GM18858 (cell line): ENCODE data around the gene SYT1.
"Not testable (repeated sequence)": the region's sequence is repeated elsewhere in the genome, so short reads cannot be mapped to it uniquely, and the experiment has no call there.

Experiments
- ATAC-seq: cut with Tn5 transposase; IDR thresholded peaks from one replicate; pipeline ENCODE4 v1.9.1; 2021; ENCODE audit not compliant: unreplicated experiment

SYT1 gene

GRCh38 chr12:79199166-79199565, 334.6 kb downstream of the SYT1 start:
- ATAC-seq, result no peak

DNA sequence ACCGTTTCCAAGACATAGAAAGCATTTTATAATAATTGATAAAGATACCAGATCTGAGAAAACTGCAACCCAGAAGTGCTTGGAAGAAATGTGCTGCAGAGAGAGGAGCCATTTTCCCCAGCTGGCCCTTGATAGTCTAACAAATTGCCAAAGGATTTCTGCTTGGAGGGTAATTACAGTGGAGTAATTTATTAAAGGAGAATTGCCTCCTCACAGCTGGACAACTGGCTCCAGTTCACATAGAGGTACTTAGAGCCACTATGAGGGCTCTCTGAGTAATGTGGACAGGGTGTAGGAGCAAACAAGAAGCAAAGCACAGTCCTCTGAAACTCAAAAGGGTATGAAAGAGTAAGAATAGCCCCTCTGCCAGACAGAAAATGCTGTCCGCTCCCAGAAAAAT, 335.6 kb downstream of the SYT1 start:
- ATAC-seq, result no peak

GRCh38 chr12:79203058-79203647, 338.6 kb downstream of the SYT1 start:
- ATAC-seq, result no peak

GRCh38 chr12:79206871-79207270, 342.3 kb downstream of the SYT1 start:
- no peak for ATAC-seq

DNA sequence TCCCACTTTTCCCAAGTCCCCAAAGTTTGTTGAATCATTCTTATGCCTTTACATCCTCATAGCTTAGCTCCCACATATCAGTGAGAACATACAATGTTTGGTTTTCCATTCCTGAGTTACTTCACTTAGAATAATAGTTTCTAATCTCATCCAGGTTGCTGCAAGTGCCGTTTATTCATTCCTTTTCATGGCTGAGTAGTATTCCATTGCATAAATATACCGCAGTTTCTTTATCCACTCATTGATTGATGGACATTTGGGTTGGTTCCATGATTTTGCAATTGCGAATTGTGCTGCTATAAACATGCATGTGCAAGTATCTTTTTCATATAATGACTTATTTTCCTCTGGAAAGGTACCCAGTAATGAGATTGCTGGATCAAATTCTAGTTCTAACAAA, 345.8 kb downstream of the SYT1 start:
- ATAC-seq, result not testable (repeated sequence)

DNA sequence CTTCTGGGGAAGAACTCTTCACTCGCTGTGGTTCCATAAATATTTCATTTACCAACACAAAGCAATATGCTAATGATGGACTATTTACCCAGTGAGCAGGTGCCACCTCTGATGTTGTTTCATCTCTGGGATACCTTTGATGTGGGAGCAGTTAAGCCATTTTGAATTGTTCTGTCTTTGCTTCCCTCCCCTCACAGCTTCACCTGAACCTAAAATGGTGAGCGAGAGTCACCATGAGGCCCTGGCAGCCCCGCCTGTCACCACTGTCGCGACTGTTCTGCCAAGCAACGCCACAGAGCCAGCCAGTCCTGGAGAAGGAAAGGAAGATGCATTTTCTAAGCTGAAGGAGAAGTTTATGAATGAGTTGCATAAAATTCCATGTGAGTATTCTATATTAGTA, 352.7 kb downstream of the SYT1 start:
- no peak for ATAC-seq

DNA sequence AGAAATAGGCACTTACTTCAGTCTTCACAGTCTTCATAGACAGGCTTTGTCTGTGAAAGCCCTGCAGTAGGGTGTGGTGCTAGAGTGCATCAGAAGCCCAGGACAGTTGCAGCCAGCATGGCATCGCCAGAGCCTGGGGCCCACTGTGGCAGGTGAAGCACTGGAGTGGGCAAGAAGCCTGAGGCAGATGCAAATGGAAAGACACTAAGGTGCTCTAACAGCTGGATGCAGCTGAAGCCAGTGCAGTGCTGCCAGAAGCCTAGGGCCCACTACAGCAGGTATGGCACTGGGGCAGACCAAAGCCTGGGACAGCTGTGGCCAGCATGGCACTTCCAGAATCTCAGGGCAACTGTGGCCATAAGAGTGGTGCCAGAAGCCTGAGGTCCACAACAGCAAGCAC, 358.6 kb downstream of the SYT1 start:
- ATAC-seq, result no peak

- no peak for ATAC-seq
These were observed 359.2 kb downstream of the SYT1 start for GRCh38 chr12:79223761-79224160.

DNA sequence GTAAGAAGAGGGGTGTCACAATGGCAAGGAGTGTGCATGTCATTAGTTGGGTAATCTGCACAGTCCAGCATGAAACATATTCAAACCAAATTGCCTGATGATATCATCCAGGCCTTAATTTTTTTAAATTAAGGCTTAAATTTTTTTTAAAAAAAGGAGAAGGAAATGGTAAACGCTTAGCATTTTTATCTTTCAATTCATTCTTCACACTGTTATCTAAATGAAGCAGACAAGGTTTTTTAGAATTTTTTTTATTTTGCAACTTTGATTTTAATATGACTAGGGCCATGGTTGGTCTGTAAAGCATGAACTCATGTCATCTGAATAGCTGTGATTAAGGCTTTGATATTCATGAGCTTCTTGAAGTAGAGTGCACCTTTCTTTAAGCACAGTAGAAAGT, 362.5 kb downstream of the SYT1 start:
- ATAC-seq, result no peak

DNA sequence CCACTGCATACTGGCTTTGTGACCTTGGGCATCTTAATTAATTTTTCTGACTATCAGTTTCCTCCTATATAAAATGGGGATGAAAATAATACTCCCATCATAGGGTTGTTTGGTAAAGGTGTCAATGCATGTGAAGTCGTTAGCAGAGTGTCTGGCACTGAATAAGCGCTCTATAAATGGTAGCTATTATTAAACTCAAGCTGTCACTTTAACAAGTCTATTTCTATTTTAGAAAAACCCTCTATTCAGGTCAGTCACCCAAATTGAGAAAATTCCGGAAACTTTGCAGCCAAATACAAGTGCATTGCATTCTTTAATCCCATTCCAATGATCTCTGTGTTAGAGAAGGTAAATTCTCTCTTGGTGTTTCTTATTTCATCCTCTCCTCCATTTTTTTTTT, 363.1 kb downstream of the SYT1 start:
- ATAC-seq, result no peak

DNA sequence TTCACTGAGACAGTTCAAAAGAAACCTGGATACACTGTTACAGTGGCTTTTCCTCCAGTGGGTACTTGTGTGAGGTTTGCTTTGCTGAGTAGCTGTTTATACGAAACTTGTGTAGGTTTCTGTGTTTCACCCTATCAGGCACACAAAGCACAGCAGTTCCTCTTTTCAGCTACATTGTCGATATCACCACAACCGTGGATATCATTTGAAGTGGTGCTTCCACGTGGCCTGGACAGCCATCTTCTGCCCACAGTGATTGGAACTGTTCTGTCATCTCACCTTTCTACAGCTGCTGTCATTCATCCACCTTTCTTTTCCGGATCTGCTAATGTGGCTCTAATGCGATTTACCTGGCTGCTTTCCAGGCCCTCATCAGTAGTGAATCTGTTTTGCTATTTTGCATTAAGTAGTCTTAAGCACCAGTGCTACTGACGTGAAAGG, 368.8 kb downstream of the SYT1 start:
- peak; percentile 54 for ATAC-seq

DNA sequence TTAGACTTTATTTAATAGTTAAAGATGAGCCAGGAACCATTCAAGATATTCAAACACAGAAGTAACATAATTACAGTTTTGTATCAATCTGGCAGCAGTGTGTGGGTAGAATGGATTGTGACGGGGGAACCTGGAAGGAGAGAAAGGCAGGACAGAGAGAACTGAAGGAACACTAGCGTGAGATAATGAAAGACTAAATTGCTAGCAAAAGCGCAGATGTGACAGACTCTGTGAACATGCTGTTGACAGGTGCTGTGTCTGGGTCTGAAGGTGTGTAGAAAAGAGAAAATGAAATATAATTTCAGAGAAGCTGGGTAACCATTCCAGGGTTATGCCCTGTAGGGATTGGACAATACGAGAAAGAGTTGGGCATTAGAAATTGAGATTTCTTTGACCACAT, 372.3 kb downstream of the SYT1 start:
- no peak for ATAC-seq

DNA sequence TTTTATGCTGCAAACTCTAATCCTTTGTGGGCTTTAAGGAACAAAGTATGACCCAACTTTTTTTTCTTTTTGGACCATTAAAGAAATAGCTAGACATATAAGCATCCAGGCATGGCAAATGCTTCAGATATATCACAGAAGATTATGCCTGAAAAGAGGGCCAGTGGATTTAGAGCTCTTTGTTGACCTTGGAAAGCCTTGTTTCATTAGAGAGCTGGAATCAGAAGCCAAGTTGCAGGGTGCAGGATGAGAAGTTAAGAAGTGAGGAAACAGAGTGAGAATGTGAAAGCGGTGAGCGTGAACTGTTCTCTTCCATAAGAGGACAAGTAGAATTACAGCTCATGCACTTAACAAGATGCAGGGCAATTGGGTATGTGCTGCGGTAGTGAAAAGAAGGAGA, 373.7 kb downstream of the SYT1 start:
- ATAC-seq, result no peak

- no peak for ATAC-seq
These were observed 382.9 kb downstream of the SYT1 start for GRCh38 chr12:79247494-79247893.

GRCh38 chr12:79250186-79250585, 385.6 kb downstream of the SYT1 start:
- no peak for ATAC-seq

DNA sequence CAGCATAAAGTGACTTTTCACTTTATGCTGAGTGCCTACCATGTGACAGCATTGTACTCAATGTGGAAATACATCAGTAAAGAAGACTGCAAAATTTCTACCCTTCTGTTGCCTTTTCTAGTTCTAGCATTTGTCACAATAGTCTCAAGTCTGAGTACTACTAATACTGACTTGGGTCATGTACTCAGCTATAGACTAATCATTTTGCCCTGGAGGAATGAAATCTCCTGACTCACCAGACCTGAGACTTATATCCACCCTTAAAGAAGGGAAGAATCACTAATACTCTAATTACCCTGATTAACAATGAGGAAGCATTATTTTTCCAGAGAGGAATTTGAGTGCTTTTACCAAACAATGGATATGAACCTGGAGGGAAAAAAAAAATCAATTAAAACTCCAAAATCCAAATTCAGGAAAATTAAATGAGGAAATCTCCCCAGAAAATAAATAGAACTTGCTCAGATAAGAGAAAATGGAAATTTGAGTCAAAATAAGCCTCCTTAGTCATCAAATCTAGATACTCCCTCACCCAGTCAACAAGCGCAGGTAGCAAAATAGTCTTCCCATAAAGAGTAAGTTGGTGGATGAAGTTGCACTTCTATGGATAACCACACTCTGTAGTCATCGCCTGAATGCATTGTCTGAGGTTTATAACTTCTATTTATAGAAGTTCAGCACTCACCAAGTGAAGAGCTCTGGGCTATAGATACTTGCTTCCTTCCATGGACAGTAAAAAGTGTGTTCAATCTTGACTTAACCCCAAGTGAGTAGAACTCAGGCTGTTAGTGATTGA, 386.6 kb downstream of the SYT1 start:
- ATAC-seq, result no peak

DNA sequence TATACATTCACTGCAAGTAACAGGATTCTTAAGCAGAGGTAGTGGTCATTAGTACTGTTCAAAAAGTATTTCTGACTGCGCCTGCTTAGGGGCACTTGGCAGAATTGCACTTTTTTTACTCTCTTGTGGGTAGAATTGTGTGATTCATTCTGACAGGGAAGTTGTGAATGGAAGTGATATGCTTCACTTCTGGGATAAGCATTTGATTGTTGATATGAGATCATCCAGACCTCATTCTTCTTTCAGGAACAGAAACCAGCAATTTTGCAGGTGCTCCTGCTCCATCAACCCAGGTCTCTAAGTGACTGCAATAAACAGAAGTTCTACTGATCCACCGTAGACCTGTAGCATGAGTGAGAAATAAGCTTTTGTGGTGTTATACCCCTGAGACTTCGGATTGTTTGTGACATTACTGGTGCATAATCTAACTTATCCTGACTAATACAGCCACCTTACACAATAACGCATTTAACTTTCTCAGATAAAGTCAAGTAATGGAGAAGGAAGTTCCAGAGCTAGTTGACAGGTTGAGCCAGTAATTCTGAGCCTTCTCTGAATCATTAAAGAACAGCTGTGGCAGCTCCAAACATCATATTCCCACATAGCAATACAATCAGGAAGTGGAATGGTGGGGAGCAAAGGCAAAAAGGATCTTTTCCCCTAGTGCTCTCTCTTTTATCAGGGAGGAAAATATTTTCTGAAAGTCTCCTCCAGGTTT, 387.9 kb downstream of the SYT1 start:
- no peak for ATAC-seq

DNA sequence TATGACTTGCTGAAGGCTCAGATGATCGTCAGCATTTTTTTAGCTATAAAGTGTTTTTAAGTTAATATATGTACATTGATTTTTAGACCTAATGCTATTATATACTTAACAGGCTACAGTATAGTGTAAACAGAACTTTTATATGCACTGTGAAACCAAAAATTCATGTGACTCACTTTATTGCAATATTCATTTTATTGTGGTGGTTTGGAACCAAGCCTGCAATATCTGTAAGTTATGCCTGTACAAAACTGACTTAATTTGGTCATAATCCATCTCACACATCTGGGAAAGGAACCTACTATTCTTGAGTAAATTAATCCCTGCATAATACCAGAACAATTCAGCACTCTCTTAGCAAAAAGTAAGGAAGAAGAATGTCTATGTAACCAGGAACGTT, 390.7 kb downstream of the SYT1 start:
- ATAC-seq, result no peak

- ATAC-seq, result no peak
These were observed 396.3 kb downstream of the SYT1 start for GRCh38 chr12:79260923-79261322.

GRCh38 chr12:79262938-79263337, 398.4 kb downstream of the SYT1 start:
- ATAC-seq, result no peak

- ATAC-seq, result no peak
These were observed 402.0 kb downstream of the SYT1 start for GRCh38 chr12:79266343-79267144.
